Activated CD4-positive, CD25-positive, alpha-beta regulatory T cell treated with anti-CD3 and anti-CD28 coated beads, Interleukin-2, amount 50 U/mL, for 24 hours (primary cell): Measurements from ENCODE around the gene ITPK1.
A peak's percentile ranks its signal among the peaks of the same experiment; 100 is the strongest.

Experiments used
- ATAC-seq, 2 donors: fragments of 150-1000 bp; cut with Tn5 transposase; one replicate each; pipeline ENCODE4 v1.10.0; 2021; ENCODE audit warnings: mild to moderate bottlenecking in 1 of 2, moderate library complexity in 1 of 2

ITPK1 gene

GRCh38 chr14:93023802-93024434, 91.8 kb downstream of the ITPK1 start:
- ATAC-seq: no peak

- ATAC-seq: no peak
Observed at GRCh38 chr14:93023039-93023438, 92.7 kb downstream of the ITPK1 start.

- ATAC-seq: no peak
Observed at GRCh38 chr14:93019970-93020369, 95.8 kb downstream of the ITPK1 start.

- no peak for ATAC-seq
Observed at GRCh38 chr14:93019367-93019843, 96.3 kb downstream of the ITPK1 start.

GRCh38 chr14:93018366-93018765, 97.4 kb downstream of the ITPK1 start:
- ATAC-seq: no peak

- no peak for ATAC-seq
Observed at GRCh38 chr14:93017898-93018297, 97.8 kb downstream of the ITPK1 start.

GRCh38 chr14:93017301-93017797, 98.4 kb downstream of the ITPK1 start:
- no peak for ATAC-seq

- no peak for ATAC-seq
Observed at GRCh38 chr14:93016275-93016845, 99.4 kb downstream of the ITPK1 start.

GRCh38 chr14:93015505-93015904, 100.2 kb downstream of the ITPK1 start:
- no peak for ATAC-seq

GRCh38 chr14:93015064-93015463, 100.7 kb downstream of the ITPK1 start:
- ATAC-seq: no peak

- no peak for ATAC-seq
Observed at GRCh38 chr14:93014058-93015023, 101.4 kb downstream of the ITPK1 start.

GRCh38 chr14:93012951-93013719, 102.6 kb downstream of the ITPK1 start:
- no peak for ATAC-seq

GRCh38 chr14:93012506-93012905, 103.2 kb downstream of the ITPK1 start:
- no peak for ATAC-seq

GRCh38 chr14:93011650-93012325, 103.9 kb downstream of the ITPK1 start:
- ATAC-seq: no peak

GRCh38 chr14:93011141-93011529, 104.6 kb downstream of the ITPK1 start:
- ATAC-seq: no peak

- no peak for ATAC-seq
Observed at GRCh38 chr14:93010522-93011140, 105.1 kb downstream of the ITPK1 start.

GRCh38 chr14:93010130-93010499, 105.6 kb downstream of the ITPK1 start:
- no peak for ATAC-seq

GRCh38 chr14:93009471-93010129, 106.1 kb downstream of the ITPK1 start:
- no peak for ATAC-seq

GRCh38 chr14:93008381-93008780, 107.3 kb downstream of the ITPK1 start:
- no peak for ATAC-seq

GRCh38 chr14:93007225-93007997, 108.3 kb downstream of the ITPK1 start:
- peak; percentile 7 to 10 for ATAC-seq
